ENCODE results near the gene DPEP2.
"Not testable (repeated sequence)": the region's sequence is repeated elsewhere in the genome, so short reads cannot be mapped to it uniquely, and the experiment has no call there.

DPEP2 gene

DNA sequence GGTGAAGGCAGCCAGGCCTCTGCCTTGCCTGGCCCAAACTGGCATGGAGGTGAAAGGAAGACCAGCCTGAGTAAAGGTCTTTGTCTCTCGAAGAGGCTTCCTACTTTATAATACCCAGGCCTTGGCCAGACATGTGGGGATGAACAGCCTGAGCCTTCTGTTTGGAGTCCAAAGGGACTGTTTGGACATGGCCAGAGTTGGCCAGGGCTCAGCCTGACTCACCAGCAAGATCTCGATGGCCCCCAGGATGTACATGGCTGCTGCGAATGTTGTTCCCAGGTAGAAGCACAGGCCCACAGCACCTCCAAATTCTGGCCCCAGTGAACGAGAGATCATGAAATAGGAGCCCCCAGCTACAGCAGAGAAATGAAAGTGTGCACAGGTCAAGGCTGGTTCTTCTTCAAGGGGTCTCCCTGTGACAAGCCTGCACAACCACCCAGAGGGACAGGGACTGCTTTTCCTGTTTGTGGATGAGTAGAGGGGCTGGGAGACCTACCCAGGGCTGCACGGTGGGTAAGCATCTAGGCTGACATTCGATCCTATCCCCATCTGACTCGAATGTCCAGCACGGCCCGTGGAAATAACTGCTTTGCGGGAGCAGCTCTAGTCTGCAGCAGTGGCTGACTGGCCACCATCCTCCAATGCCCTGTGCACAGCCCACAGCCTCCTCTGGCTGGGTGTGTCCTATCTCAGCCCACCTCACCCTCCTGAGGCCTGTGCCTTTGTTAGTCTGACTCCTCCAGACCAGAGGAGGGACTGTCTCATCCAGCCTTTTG lies 44.7 kb downstream of the DPEP2 start:
- DNase-seq (ENCODE audit: low read depth in 2 of 2): no peak

DNA sequence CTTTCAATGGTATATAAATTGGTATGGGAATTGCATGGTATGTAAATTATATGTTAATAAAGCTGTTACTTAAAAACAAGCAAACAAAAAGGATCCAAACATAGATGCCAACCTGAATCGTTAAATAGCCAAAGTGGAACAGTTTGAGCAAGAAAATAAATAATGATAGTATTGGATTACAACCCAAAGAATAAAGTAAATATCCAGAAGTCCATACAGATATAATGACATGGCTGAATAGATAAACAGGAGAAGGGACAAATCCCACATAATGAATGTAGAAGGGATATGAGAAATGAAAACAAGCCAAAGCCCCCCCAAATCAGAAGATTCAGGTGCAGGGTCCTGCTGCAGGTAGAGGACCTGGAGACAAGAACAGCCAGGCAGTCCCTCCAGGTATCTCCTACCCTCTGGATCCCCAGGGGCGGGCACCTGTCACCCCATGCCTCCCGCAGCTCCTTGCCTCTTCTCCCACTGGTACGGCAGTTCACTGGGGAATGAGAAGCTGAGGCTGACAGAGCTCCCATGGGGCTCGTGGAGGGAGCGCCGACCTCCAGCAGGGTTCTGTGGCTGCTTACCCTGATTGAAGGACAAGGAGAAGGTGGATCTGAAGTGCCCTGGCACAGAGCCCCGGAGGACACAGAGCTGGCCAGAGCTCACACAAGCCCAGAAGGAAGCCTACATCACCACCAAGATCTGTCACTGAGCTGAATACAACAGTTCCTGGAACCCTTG lies 45.5 kb downstream of the DPEP2 start:
- no peak for DNase-seq (ENCODE audit: low read depth in 2 of 2)

DNA sequence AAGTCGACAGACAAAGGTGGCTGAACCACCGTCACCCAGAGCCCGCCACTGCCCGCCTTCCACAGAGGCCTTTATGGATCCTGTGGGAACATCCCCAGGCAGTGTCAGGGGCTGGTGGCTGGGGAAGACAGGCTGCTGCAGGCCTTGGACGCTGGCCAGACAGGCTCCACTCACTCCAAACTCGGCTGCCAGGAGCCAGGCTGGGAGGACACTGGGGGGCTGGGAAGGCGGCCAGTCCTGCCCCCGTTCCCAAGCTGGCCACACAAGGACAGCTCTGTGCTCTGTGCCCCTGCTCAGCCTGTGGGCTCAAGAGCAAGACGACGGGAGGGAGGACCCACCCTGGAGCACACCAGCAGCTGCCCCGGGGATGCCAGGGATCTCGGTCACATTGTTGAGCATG lies 47.8 kb downstream of the DPEP2 start:
- no peak for DNase-seq (ENCODE audit: low read depth in 2 of 2)

DNA sequence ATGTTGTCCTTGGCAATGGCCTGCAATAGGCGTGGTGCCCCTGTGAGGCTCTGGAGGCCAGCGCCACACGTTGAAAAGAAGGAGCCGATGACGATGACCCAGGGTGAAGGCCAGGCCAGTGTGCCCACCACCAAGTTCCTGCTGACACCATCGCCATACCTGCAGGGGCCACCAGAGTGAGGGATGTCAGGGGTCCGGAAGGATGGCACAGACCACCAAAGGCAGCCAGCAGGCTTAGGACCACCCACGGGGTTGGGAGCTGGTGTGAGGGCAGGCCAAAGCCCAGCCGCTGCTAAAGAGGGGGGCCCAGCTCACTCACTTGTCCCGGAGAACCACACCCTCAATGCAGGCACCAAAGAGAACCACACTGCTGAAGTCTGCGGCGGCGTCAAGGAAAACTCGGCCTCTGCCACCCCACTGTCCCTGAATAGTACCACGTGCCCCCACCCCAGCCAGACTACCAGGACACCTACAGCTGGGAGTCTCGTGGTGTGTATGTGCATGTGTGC lies 48.9 kb downstream of the DPEP2 start:
- no peak for DNase-seq (ENCODE audit: low read depth in 2 of 2)

DNA sequence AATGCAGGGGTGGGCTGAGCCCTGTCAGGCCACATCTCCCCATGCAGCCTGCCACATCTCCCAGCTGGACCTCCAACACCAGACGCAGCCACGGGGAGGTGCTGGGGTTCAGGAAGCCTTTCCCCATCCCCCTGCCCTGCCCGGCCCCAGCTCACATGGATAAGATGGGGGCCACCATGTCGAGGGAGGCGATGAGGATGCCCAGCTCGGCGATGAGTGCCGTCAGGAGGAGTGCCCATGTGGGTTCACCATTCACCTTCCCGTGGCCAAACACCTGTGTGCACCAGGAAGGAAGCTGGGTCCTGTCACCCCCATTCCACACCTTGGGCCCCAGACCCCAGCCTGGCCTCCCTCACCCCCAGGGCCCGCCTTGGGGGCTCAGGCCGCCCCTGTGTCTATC lies 49.6 kb downstream of the DPEP2 start:
- DNase-seq (ENCODE audit: low read depth in 2 of 2): no peak

DNA sequence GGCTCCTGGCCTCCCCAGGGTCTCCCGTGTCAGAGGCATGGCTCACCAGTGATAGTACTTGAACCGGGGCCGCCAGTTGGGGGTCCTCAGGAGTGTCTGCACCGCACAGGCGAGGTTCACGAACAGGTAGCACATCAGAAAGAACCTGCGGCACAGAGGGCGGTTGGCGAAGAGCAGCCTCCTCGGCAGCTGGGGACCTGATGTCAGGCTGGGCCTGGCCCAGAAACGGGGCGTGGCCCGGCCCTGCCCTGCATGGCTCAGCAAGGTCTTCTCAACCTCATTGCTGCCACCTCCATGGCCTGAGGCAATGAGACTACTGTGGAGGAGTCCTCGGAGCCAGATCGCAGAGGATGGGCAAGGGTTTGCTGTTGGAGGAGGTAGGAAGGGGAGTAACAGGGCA lies 51.3 kb downstream of the DPEP2 start:
- no peak for DNase-seq (ENCODE audit: low read depth in 2 of 2)

DNA sequence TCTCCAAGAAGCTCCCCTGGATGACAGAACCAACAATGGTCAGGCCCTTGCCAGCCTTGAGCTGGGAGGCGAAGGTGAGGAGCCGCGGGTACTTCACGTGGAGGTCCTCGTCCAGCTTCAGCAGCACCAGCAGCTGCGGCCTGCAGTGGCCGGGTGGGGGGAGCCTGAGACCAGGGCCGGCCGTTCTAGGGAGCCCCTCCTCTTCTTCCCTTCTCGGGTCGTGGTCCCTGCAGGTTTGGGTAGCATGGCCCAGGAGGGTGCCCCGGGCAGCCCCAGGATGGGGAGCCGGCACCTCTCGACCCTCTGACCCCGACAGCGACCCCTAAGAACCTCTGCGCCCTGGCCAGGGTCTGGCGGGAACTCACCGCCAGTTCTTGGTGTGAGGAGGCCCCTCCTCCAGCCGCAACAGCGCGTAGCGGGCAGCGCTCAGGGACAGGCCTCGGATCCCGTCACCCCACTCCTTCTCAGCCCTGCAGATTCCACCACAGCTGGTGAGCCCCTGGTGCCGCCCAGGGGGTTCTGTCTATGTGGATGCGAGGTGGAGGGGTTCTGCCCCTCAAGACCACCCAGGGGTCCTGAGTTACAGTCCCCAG lies 52.2 kb downstream of the DPEP2 start:
- no peak for DNase-seq (ENCODE audit: low read depth in 2 of 2)

DNA sequence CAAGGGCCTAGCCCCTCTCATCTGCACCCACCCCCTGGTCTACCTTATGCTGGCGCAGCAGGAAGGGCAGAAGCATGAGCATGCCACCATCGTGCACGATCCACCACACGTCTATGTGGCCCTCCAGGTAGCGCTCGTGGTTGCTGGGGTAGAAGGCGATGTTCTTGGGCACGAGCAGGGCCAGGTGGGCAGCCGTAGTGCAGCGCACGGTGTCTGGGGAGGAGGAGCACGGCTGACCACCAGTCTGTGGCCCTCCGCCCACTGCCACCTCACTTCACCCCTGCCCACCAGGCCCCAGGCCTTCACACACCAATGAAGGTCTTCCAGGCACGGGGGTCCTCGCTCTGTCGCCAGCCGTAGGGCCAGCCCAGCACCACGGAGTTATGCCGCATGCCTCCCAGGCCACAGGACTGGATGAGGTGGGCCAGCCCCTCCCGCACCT lies 53.1 kb downstream of the DPEP2 start:
- DNase-seq (ENCODE audit: low read depth in 2 of 2): no peak

DNA sequence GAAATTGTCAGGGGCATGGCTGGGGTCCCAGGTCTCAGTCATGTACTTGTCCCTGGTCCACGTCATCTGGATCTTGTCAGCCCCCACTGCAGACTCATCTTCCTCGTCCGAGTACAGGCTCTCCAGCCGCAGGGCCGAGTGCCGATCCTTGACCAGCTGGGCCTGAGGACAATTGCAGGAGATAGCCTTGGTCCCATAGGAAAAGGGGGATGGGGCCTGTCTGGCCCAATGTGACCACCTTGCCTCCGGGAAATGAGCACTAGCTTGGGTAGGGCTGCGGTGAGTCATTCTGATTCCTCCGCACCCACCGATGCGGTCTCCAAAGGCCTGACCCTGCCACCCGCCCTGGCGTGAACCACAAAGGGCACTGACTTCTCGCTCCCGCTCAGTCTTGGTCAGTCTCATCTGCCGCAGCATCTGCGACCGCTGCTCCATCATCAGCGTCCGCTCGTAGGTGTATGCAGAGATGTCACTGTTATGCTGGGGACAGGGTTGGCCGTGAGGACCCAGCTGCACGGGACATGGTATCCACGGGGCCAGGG lies 53.8 kb downstream of the DPEP2 start:
- DNase-seq (ENCODE audit: low read depth in 2 of 2): no peak

DNA sequence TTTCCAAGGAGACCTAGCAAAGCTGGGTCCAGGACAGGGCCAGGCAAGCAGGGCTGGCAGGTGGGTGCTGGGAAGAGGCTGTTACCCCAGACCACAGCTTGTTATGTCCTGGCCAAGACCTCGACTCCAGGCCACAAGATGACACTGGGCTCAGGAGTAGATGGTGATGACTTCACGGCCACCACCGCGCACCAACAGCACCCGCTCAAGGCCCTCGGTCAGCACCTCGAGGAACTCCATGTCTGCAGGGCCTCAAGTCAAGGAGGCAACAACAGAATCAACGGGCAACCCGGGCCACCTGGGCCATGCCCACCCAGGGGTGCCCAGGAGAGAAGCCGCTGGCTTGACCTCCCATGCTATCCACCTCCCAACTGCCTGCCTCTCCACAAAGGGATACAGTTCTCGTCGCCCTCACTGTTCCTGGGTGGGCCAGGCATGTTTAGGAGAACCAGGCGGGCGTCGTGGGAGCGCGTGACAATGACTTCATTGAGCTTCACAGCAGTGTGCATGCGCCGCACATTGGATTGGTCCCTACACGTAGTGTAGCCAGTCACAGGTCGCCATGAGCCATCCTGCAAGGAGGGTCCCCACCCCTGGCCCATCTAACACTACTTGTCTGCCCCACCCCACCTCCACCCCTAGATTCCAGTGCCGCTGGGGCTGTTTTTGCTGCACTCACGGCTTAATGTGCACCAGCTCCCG lies 54.4 kb downstream of the DPEP2 start:
- no peak for DNase-seq (ENCODE audit: low read depth in 2 of 2)

DNA sequence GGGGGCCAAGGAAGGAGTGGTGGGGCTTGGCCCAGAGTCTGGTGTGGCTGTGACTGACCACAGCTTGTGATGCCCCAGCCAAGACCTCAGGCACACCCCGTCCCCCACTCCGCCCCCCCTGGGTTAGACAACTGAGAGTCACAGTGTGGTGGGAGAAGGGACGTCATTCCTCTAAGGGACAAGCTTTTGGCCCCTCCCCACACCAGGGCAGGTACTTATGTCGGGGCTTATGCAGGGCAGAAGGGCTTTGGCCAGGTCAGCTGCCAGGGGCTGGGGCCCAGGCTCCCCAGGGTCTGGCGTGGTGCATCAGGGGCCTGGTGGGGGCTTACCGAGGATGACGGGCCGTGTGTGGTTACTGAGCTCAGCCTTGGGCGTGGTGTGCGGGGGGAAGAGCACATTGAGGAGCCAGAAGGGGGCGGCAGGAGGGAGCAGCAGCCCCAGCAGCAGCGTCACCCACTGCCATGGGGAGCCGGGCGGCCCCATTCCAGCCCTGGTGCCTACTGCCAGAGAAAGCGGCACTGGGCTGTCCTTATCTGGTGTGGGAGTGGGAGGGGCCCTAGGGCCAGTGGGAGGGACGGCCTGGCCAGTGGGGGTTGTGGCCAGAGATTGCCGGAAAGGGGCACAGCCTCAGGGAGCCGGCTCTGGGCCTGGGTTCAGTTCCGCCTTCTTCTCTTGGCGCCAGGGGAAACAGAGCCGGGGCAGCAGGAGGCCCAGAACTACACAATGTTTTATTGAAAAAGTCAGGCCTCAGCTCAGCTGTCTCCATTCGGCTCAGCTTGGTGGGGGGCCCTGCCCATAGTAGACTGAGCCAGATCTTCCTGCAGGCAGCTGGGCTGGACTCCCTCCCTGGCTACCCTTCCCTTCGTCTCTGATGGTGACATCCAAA lies 55.4 kb downstream of the DPEP2 start, which contains the start of gene LCAT:
TSS of gene LCAT (minus strand) at position 502 of the 886 bp plus-strand sequence. CDS start at position 483, 19 bp downstream.
- no peak for DNase-seq (ENCODE audit: low read depth in 2 of 2)

DNA sequence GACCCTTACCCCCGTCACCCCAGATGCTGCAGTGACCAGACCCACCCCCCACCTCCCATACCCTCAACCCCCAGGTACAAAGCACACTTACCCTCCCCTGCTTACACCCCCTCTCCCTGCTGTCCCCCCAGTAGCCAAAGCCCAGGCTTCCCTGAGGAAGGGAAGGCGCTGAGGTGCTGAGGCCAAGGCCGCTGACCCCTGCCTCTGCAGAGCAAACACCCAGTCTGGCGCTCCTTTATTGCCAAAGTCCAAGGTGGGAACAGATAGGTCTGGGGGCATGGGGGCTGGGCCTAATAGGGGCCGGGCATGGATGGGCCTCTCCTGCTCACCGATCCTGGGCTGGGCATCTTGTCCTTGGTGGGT lies 56.0 kb downstream of the DPEP2 start:
- no peak for DNase-seq (ENCODE audit: low read depth in 2 of 2)

DNA sequence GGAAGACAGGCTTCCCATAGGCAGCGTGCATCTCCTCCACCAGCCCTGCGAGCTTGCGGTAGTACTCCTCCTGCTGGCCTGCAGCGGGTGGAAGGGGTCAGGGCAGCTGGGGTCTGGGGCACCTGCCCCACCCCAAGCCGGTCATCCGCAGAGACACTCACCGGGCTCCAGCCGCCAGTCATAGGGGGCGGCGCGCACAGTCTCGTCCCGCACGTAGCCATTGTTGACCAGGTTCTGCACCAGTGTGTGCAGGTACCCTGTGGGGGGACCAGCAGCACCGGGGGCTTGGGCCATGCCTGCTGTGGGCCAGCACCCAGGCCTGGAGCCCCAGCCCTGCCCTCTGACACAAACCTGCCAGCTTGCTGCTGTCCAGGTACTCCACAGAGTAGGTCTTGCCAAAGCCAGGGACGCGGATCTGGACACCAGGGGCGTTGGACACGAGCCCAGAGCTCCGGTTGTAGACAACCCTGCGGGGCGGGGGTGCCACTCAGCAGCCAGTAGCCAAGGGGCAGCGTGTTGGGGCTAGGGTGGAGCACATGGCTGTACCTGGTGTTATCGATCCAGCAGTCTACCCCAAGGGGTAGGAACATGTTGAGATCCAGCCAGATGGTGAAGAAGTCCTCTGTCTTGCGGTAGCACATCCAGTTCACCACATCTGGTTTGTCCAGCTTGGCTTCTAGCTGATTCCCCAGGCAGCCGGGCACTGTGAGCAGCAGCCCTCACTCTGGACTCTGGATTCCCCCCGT lies 56.6 kb downstream of the DPEP2 start:
- DNase-seq (ENCODE audit: low read depth in 2 of 2): no peak

DNA sequence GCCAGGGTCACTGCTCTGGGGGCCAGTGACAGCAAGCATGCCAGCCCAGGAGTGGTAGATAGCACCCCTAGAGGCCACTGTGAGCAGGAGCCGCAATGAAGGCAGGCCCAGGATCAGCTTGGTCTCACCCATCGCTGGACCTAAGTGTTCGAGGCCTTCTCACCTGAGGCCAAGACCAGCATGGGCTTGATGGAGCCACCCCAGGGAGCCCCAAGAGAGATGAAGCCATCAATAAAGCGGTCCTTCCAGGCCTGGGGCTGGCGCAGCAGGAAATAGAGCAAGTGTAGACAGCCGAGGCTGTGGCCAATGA lies 57.1 kb downstream of the DPEP2 start:
- no peak for DNase-seq (ENCODE audit: low read depth in 2 of 2)

DNA sequence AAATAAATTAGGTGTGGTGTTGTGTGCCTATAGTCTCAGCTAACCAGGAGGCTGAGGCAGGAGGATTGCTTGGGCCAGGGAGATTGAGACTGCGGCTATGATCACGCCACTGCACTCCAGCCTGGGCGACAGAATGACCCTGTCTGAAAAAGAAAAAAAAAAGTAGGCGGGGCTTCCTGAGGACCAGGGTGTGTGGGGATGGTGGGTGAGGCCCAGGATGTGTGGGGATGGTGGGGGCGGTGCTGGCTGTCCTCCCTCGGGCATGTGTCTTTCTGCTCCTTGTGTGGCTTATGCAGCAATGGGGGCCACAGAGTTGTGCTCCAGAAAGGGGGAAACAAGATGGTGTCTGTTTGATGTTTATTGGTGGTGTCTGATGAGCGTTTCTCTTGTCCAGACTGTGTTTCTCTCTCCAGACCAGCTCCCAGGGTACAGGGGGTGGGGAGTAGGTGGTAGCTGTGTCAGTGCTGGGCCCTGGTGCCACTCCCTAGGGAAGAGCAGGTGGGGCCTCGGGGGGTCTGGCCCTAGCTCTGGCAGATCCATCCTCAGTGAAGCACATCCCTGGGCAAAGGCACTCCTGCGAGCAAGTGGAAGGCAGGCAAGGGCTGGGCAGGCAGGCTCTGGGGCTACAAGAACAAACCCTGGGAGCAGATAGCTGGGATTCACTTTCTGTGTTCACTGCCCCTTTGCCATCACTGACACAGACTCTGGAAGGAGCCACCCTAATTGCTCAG lies 57.6 kb downstream of the DPEP2 start:
- no peak for DNase-seq (ENCODE audit: low read depth in 2 of 2)

DNA sequence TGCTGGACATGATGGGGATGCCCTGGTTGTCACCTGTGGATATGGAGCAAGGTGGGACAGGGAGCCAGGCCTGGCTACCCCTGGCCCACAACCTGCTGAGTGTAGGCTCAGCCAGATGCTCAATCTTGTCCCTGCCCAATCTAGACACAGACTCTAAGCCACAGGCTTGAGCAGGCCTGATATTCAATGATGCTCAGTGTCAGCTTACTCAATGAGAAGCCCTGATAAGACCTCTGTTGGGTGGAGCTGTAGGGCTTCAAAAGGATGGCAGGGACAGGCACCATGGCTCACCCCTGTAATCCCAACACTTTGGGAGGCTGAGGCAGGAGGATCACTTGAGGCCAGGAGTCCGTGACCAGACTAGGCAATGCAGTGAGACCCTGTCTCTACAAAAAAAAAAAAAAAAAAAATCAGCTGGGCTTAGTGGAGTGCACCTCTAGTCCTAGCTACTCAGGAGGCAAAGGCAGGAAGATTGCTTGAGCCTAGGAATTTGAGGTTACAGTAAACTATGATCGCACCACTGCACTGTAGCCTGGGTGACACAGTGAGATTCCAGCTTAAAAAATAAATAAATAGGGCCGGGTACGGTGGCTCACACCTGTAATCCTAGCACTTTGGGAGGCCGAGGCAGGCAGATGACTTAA lies 58.7 kb downstream of the DPEP2 start:
- no peak for DNase-seq (ENCODE audit: low read depth in 2 of 2)

DNA sequence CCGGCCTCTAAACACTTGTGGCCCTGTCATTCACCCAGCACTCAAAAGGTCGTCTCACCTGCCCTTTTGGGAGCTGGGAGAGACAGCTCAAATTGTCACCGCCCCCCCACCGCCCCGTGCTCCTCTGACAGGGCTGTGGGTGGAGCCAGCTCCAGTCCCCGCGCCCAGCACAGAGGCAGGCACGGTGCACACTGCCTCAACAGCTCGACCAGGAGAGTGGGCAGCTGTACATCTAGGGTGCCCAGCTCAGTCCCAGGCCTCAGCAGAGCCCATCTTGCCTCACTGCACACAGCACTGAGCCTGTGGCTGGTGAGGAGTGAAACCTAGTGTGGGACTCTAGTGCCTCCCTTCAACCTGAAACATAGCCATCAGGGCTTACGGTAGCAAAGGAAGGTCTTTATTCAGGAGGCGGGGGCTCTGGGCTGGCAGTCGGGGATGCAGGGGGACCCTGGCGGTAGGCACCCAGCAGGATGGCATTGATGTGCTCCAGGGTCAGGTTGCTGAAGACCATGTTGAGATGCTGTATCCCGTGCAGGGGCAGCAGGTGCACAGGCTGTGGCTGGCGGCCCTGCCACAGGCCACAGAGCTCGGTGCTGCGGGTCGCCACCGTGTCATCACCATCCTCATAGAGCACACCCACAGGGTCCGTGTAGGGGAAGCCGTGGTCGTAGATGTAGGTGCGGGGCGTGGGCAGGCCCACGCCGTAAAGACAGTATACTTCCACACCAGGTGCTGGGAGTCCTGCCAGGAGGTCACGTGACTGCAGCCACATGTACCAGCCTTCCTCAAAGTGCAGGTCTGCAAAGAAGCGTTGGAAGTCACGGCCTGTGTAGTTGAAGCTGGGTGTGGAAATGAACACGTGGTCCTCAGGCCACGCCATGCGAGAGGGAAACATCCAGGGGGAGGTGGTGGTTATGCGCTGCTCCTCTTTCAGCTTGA lies 59.5 kb downstream of the DPEP2 start:
- no peak for DNase-seq (ENCODE audit: low read depth in 2 of 2)

DNA sequence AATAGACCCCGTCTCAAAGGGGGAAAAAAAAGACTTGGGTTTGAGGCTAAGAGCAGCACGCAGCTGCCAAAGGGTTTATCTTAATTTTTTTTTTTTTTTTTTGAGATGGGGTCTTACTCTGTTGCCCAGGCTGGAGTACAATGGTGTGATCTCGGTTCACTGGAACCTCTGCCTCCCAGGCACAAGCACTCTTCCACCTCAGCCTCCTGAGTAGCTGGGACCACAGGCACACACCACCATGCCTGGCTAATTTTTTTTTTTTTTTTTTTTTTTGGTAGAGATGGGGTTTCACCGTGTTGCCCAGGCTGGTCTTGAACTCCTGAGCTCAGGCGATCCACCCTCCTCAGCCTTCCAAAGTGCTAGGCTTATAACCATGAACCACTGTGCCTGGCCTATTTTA lies 61.6 kb downstream of the DPEP2 start:
- not testable (repeated sequence) for DNase-seq (ENCODE audit: low read depth in 2 of 2)
